ENCODE measurements around the gene MAP3K8. TPM values are rescaled to one million over a fixed set of nuclear protein-coding genes. Genes with fewer than 3 reads are reported as not detected.
A peak's percentile ranks its signal among the peaks of the same experiment; 100 is the strongest.

Gene MAP3K8
- total RNA-seq, 1 donor from 2014 or later: 7.3 TPM

GRCh38 chr10:30493609-30494530 is 59.9 kb downstream of the MAP3K8 start:
- Histone ChIP-seq H3K4me2 (no peak overlapping the region), H3K79me2 (ENCODE audit: low read depth) (no peaks in the 10 kb centered on the region), H3K9ac (no peak overlapping the region), H4K20me1 (ENCODE audit: low read depth) (no peaks in the 10 kb centered on the region), H3K4me3 (no peak overlapping the region), H3F3A (ENCODE audit: low read depth) (no peaks in the 10 kb centered on the region), H3K27ac (no peak overlapping the region), H3K9me3 (ENCODE audit: low read depth) (no peaks in the 10 kb centered on the region), H3K36me3 (no peaks in the 10 kb centered on the region), H3K4me1 (peaks cover 7% of the 10 kb centered on the region), H3K27me3 (no peaks in the 10 kb centered on the region), H2AFZ (replicated peaks) (no peak overlapping the region)
- H3K4me3 Mint-ChIP-seq: no peak overlapping the region
- no peak overlapping the region for H3K27ac Mint-ChIP-seq
- no peaks in the 10 kb centered on the region for H3K36me3 Mint-ChIP-seq
- no peak for DNase-seq (ENCODE audit: low spot score)
- H3K4me1 Mint-ChIP-seq: peaks cover 19% of the 10 kb centered on the region
- H3K27me3 Mint-ChIP-seq (ENCODE audit: insufficient read depth, low read depth): peaks cover 6% of the 10 kb centered on the region
- no peaks in the 10 kb centered on the region for H3K9me3 Mint-ChIP-seq
- TF ChIP-seq CTCF (IDR thresholded peaks at IDR 0.05) (peak; percentile 16), EZH2phosphoT487 (IDR thresholded peaks at IDR 0.05) (no peak)

GRCh38 chr10:30494558-30494957 is 60.6 kb downstream of the MAP3K8 start:
- no peak overlapping the region for H3K4me3 Mint-ChIP-seq
- no peak for DNase-seq (ENCODE audit: low spot score)
- TF ChIP-seq EZH2phosphoT487 (IDR thresholded peaks at IDR 0.05) (no peak), EZH2 (IDR thresholded peaks at IDR 0.05) (no peak), CTCF (IDR thresholded peaks at IDR 0.05) (no peak)
- H3K27ac Mint-ChIP-seq: no peak overlapping the region
- Histone ChIP-seq H2AFZ (replicated peaks) (no peak overlapping the region), H3K36me3 (no peaks in the 10 kb centered on the region), H3K9ac (no peak overlapping the region), H3F3A (ENCODE audit: low read depth) (no peaks in the 10 kb centered on the region), H3K4me3 (no peak overlapping the region), H3K27me3 (no peaks in the 10 kb centered on the region), H4K20me1 (ENCODE audit: low read depth) (no peaks in the 10 kb centered on the region), H3K79me2 (ENCODE audit: low read depth) (no peaks in the 10 kb centered on the region), H3K9me3 (ENCODE audit: low read depth) (no peaks in the 10 kb centered on the region), H3K27ac (no peak overlapping the region), H3K4me2 (no peak overlapping the region), H3K4me1 (peaks cover 2% of the 10 kb centered on the region)
- peaks cover 6% of the 10 kb centered on the region for H3K27me3 Mint-ChIP-seq (ENCODE audit: insufficient read depth, low read depth)
- no peaks in the 10 kb centered on the region for H3K9me3 Mint-ChIP-seq
- no peaks in the 10 kb centered on the region for H3K36me3 Mint-ChIP-seq
- peaks cover 13% of the 10 kb centered on the region for H3K4me1 Mint-ChIP-seq

DNA sequence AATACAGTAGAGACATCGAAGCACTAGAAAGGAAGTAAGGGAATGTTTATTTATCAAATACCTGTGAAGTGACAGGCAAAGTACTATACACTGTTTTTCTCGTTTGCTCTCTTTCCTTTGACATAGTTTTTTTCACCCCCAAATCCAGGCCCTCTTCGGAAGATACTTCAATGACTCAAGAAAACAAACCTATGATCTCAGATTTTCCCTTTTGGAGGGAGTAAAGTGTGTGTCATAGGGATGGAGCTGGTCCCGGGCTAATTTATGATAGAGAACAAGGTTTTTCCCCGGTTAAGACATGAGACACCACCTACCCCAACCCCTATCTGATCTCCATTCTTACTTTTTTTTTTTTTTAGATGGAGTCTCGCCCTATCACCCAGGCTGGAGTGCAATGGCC is 61.7 kb downstream of the MAP3K8 start:
- H3K9ac ChIP-seq: no peak overlapping the region
- no peak overlapping the region for H3K27ac ChIP-seq
- no peaks in the 10 kb centered on the region for H4K20me1 ChIP-seq (ENCODE audit: low read depth)
- Mint-ChIP-seq H3K4me3 (no peak overlapping the region), H3K27ac (no peak overlapping the region), H3K9me3 (no peaks in the 10 kb centered on the region), H3K27me3 (ENCODE audit: insufficient read depth, low read depth) (peaks cover 6% of the 10 kb centered on the region), H3K36me3 (no peaks in the 10 kb centered on the region), H3K4me1 (peaks cover 13% of the 10 kb centered on the region)
- H3K4me2 ChIP-seq: no peak overlapping the region
- no peaks in the 10 kb centered on the region for H3K36me3 ChIP-seq
- H3K4me3 ChIP-seq: no peak overlapping the region
- no peaks in the 10 kb centered on the region for H3K4me1 ChIP-seq
- no peaks in the 10 kb centered on the region for H3F3A ChIP-seq (ENCODE audit: low read depth)
- no peaks in the 10 kb centered on the region for H3K9me3 ChIP-seq (ENCODE audit: low read depth)
- no peaks in the 10 kb centered on the region for H3K79me2 ChIP-seq (ENCODE audit: low read depth)
- TF ChIP-seq EZH2phosphoT487 (IDR thresholded peaks at IDR 0.05) (no peak), EZH2 (IDR thresholded peaks at IDR 0.05) (no peak), CTCF (IDR thresholded peaks at IDR 0.05) (no peak)
- no peaks in the 10 kb centered on the region for H3K27me3 ChIP-seq
- no peak overlapping the region for H2AFZ ChIP-seq (replicated peaks)
- no peak for DNase-seq (ENCODE audit: low spot score)

All from neural progenitor cell (in vitro differentiated cells).